Adrenal gland (tissue), 12 donors: Measurements from ENCODE around the gene SPRR1A. TPM values are rescaled to one million over a fixed set of nuclear protein-coding genes. Genes with fewer than 3 reads are reported as not detected.

Source experiments
- DNase-seq, 7 donors: peaks; one replicate each; pipeline ENCODE4 v3.0.0-alpha.2; 2019 to 2020
- H3K27ac ChIP-seq, 5 donors: fragments of 200-600 bp; sonication (generic) in 4 of 5; 1 replicate in 3 of 5; 2 replicates in 2 of 5; pipeline versions ENCODE4 v1.5.1 to v1.8.0; 2016 to 2020; ENCODE audit warnings: mild to moderate bottlenecking in 1 of 5
- H3K27me3 ChIP-seq: fragments of 200-600 bp; 2 replicates; pipeline ENCODE4 v1.8.0; 2021
- H3K36me3 ChIP-seq, 2 donors: fragments of 200-600 bp; replicated peaks in 1 of 2; 1 replicate in 1 of 2; 2 replicates in 1 of 2; pipeline versions ENCODE4 v1.5.1 to v1.8.0; 2018 to 2022
- H3K4me1 ChIP-seq, 2 donors: fragments of 200-600 bp; replicated peaks in 1 of 2; 1 replicate in 1 of 2; 2 replicates in 1 of 2; pipeline versions ENCODE4 v1.5.1 to v1.8.0; 2018 to 2021
- H3K4me3 ChIP-seq, 4 donors: fragments of 200-600 bp; sonication (generic) in 3 of 4; one replicate each; pipeline ENCODE4 v1.5.1; 2016 to 2018
- H3K9me3 ChIP-seq, 3 donors: fragments of 200-600 bp; sonication (generic) in 1 of 3; replicated peaks in 1 of 3; 1 replicate in 2 of 3; 2 replicates in 1 of 3; pipeline versions ENCODE4 v1.5.1 to v1.8.0; 2016 to 2021
- POLR2A ChIP-seq, 2 donors: fragments of 450-650 bp; IDR thresholded peaks; one replicate each; pipeline ENCODE4 v1.6.1; 2017; ENCODE audit warnings: antibody characterized with exemption in 2 of 2, mild to moderate bottlenecking in 2 of 2, moderate library complexity in 1 of 2
- WGBS, 4 donors: extraction: QIAGEN DNeasy Blood & Tissue Kit in 2 of 4; methylation state at CpG; one replicate each; pipeline versions ENCODE4 v1.1.5 to v1.1.7; 2013 to 2017; 5-methylcytosine and 5-hydroxymethylcytosine counted together
- intact Hi-C, 2 donors: fragments of 100-400 bp; cut with DNase I; formaldehyde crosslinking; loops; one replicate each; pipeline versions ENCODE4 v1.14.1 to v1.15.0; 2022 to 2023
- polyA plus RNA-seq, 3 donors: library from polyadenylated mRNA; stranded (reverse); fragments of 200-250 nt in 2 of 3; fragments of 350-450 nt in 1 of 3; fragmentation: Illumina TruSeq in 1 of 3; extraction: RNeasy Lipid Tissue Mini Kit (QIAGEN cat#74804) in 1 of 3; gene quantifications; one replicate each; pipeline ENCODE4 v1.2.3, GENCODE V29; 2013 to 2014
- total RNA-seq, 9 donors: library from RNA; depleted of rRNA in 4 of 9; stranded (reverse); fragments of >200 nt in 4 of 9; fragments of 120-200 nt in 1 of 9; fragmentation: NEBNext Ultra II Directional in 1 of 9; extraction: Animal tissue kit (Norgen Biotek cat#: 25700) in 1 of 9; gene quantifications; one replicate each; pipeline versions ENCODE4 v1.1.0 to v1.2.4, GENCODE V29; 2013 to 2023
- TF ChIP-seq, protein P1 (sequence below), 6 experiments: fragments of 450-650 bp in 4 of 6; fragments of 200-600 bp in 2 of 6; sonication (generic) in 1 of 6; IDR thresholded peaks; 1 replicate in 5 of 6; 2 replicates in 1 of 6; pipeline versions ENCODE4 v1.5.1 to v1.8.0; 2016 to 2021; ENCODE audit warnings: antibody characterized with exemption in 6 of 6, mild to moderate bottlenecking in 2 of 6, moderate library complexity in 1 of 6
- donor health status: healthy with polysubstance abuse.
- donor health status: Bipolar disorder and iron deficiency.
- donor health status: DM: yes; HTN: yes; CAD: no.
- donor health status: DM: no; HTN: no; CAD: no.
- donor health status: DM: no; HTN: no; CAD: no.
- donor health status: DM: yes; HTN: yes; CAD: no.

The SPRR1A gene
- total and polyA plus RNA-seq, 12 donors, result not detected

DNA sequence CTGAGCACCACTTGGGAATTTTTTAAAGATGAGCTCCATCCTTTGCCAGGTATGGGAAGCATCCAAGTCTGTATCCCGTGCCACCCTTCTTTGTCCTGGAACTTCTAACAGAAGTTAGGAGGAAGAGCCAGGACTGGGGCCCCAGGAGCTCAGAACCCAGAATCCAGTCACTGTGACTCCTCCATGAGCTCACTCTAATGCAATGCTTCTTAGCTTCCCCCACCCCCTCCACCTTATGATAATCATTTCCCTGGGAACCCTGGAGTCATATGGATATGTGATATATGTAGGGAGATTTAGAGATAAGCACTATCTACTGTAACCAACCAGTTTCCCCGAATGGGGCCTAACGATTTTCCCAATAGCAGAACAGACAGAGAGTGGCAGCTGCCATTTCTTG, 37.6 kb upstream of the SPRR1A start:
- intact Hi-C loops, result no loop called here
- no peaks in the 10 kb centered on the region for H3K36me3 ChIP-seq
- H3K27ac ChIP-seq, result no peak overlapping the region
- 74 to 88% (median 79%) methylated on average over 3 of the region's 3 CpGs for WGBS, 4 donors
- H3K9me3 ChIP-seq, result no peaks in the 10 kb centered on the region
- no peaks in the 10 kb centered on the region for H3K27me3 ChIP-seq
- no peaks in the 10 kb centered on the region for H3K4me1 ChIP-seq
- no peak overlapping the region for H3K4me3 ChIP-seq
- TF ChIP-seq, protein P1, sequence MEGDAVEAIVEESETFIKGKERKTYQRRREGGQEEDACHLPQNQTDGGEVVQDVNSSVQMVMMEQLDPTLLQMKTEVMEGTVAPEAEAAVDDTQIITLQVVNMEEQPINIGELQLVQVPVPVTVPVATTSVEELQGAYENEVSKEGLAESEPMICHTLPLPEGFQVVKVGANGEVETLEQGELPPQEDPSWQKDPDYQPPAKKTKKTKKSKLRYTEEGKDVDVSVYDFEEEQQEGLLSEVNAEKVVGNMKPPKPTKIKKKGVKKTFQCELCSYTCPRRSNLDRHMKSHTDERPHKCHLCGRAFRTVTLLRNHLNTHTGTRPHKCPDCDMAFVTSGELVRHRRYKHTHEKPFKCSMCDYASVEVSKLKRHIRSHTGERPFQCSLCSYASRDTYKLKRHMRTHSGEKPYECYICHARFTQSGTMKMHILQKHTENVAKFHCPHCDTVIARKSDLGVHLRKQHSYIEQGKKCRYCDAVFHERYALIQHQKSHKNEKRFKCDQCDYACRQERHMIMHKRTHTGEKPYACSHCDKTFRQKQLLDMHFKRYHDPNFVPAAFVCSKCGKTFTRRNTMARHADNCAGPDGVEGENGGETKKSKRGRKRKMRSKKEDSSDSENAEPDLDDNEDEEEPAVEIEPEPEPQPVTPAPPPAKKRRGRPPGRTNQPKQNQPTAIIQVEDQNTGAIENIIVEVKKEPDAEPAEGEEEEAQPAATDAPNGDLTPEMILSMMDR (IDR thresholded peaks at IDR 0.05), result no peak
- TF ChIP-seq POLR2A (IDR thresholded peaks at IDR 0.05), result no peak
- DNase-seq, result no peak

DNA sequence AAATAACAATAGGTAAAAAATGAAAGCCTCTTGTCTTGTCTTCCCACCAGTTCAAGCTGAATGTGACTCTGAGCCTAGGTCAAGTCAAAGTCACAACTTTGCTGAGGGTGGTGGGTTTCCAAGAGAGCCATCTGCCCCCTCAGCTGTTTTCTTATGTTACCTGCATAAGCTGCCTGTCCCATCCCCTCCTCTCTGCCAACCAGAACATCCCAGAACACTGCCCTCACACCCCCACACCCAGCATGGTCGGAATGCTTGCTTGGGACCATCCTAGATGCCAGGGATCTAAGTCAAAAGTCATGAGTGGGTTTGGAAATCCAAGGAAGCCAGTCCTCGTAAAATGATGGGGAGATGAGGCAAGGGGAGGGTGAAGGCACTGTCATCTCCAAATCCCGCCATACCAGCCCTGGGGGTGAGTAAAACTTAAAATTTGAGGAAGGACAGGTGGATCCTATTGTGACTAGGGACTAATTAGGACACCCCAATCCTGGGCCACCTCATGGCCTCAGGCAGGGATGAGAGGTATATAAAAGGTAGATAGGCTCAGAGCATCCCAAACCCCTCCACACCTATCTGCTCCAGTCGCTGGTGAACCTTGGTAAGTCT, 37.1 kb upstream of the SPRR1A start, which contains the start of gene SPRR5:
Gene SPRR5, plus strand, starts transcription at position 556 of the 606 bp plus-strand sequence. CDS start 1,349 bp downstream, outside the sequence.
- no peak for DNase-seq
- intact Hi-C loops, result no loop called here
- TF ChIP-seq, protein P1 (IDR thresholded peaks at IDR 0.05), result no peak
- TF ChIP-seq POLR2A (IDR thresholded peaks at IDR 0.05), result no peak
- Histone ChIP-seq H3K27me3 (no peaks in the 10 kb centered on the region), H3K9me3 (no peaks in the 10 kb centered on the region), H3K4me1 (no peaks in the 10 kb centered on the region), H3K4me3 (no peak within 1 kb of the TSS), H3K36me3 (no peaks in the 10 kb centered on the region), H3K27ac (no peak within 1 kb of the TSS)
- WGBS, 4 donors, result 76 to 85% (median 84%) methylated on average over 4 of the region's 4 CpGs

DNA sequence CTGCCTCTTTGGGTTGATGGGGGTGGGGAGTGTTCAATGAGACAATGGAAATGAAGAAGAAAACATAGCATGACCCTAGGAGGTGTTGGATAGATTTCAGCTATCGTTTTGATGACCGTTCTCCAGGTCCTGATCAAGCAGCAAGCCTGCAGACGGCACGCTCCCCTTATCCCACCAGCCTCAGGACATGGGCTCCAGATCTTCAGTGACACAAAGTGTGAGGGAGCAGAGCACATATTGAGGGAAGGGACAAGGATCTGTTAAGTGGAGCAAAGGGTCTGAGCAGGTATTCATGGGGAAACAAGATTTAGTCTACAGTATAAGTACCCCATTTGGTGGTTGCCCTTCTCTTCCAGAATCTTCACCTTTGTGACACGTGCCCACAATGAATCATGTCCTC, 32.2 kb upstream of the SPRR1A start:
- DNase-seq, result no peak
- TF ChIP-seq, protein P1 (IDR thresholded peaks at IDR 0.05), result no peak
- no peak for TF ChIP-seq POLR2A (IDR thresholded peaks at IDR 0.05)

DNA sequence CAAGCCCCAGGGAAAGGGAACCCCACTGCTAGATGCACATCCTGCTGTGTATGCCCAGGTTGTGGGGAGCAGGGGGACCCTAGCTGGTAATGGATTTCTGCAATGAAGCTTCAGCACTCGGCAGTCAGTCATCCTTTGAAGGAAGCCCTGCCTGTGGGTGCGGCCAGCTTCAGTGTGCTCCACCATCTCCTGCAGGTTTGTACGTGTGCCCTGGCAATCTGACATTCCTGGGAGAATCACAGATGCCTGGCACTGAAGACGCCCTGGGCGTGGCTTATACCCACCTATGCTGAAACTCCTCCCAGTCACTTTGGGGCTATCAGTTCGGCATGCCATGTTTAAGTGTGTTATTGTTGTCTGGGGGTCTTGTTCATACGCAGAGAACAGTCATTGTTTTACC, 30.1 kb upstream of the SPRR1A start:
- Histone ChIP-seq H3K36me3 (no peaks in the 10 kb centered on the region), H3K27me3 (no peaks in the 10 kb centered on the region), H3K9me3 (no peaks in the 10 kb centered on the region), H3K4me1 (no peaks in the 10 kb centered on the region), H3K27ac (no peak overlapping the region), H3K4me3 (no peak overlapping the region)
- TF ChIP-seq, protein P1 (IDR thresholded peaks at IDR 0.05), result no peak
- no peak for TF ChIP-seq POLR2A (IDR thresholded peaks at IDR 0.05)
- intact Hi-C loops, result no loop called here
- WGBS, 4 donors, result 73 to 85% (median 81%) methylated on average over 2 to 7 of the region's 7 CpGs
- DNase-seq, result no peak

More for the DNA sequence above, 32.2 kb upstream of the SPRR1A start:
- intact Hi-C loops, result no loop called here
- no peaks in the 10 kb centered on the region for H3K27me3 ChIP-seq
- no peak overlapping the region for H3K27ac ChIP-seq
- 79 to 85% (median 81%) methylated on average over 5 of the region's 5 CpGs for WGBS, 4 donors
- H3K9me3 ChIP-seq, result no peaks in the 10 kb centered on the region
- H3K4me1 ChIP-seq, result no peaks in the 10 kb centered on the region
- H3K36me3 ChIP-seq, result no peaks in the 10 kb centered on the region
- H3K4me3 ChIP-seq, result no peak overlapping the region
